Subcutaneous adipose tissue (tissue), 4 donors: ENCODE measurements around the gene ZNF787. TPM values are rescaled to one million over a fixed set of nuclear protein-coding genes. Genes with fewer than 3 reads are reported as not detected.

Experiments
- CTCF ChIP-seq: fragments of 450-650 bp; IDR thresholded peaks from one replicate; pipeline ENCODE4 v1.5.1; 2016; ENCODE audit warnings: low read depth, mild to moderate bottlenecking, control low read depth, antibody characterized with exemption, moderate library complexity
- total RNA-seq, 4 donors: library from RNA; depleted of rRNA; stranded (reverse); fragments of >200 nt; gene quantifications; one replicate each; pipeline ENCODE4 v1.1.0, GENCODE V29; 2016

The ZNF787 gene
- total RNA-seq, 4 donors from 2014 or later, result 3.6 to 11.7 (median 5.7) TPM

- no peak for TF ChIP-seq CTCF
These were observed 38.0 kb upstream of the ZNF787 start for GRCh38 chr19:56159009-56159559.

- TF ChIP-seq CTCF, result no peak
These were observed 37.2 kb upstream of the ZNF787 start for GRCh38 chr19:56158170-56158757.

- no peak for TF ChIP-seq CTCF
These were observed 35.7 kb upstream of the ZNF787 start for GRCh38 chr19:56156768-56157167.

- TF ChIP-seq CTCF, result no peak
These were observed 34.1 kb upstream of the ZNF787 start for GRCh38 chr19:56155124-56155687.

- no peak for TF ChIP-seq CTCF
These were observed 32.4 kb upstream of the ZNF787 start for GRCh38 chr19:56153507-56153906.

GRCh38 chr19:56152644-56153043, 31.5 kb upstream of the ZNF787 start:
- no peak for TF ChIP-seq CTCF

GRCh38 chr19:56150358-56150757, 29.3 kb upstream of the ZNF787 start:
- no peak for TF ChIP-seq CTCF
